Upper lobe of left lung (tissue), 6 donors: Measurements from ENCODE around the gene ABAT. TPM values are rescaled to one million over a fixed set of nuclear protein-coding genes. Genes with fewer than 3 reads are reported as not detected.
A peak's percentile ranks its signal among the peaks of the same experiment; 100 is the strongest.

Source experiments
- ATAC-seq, 2 donors: fragments of 200-7000 bp; cut with Tn5 transposase; one replicate each; pipeline ENCODE4 v1.9.1; 2022; ENCODE audit warnings: mild to moderate bottlenecking in 2 of 2, moderate library complexity in 2 of 2; ENCODE audit not compliant: low FRiP score in 2 of 2
- DNase-seq, 2 donors: peaks; one replicate each; pipeline ENCODE4 v3.0.0-alpha.2; 2019 to 2020
- H3K27ac ChIP-seq, 4 donors: fragments of 200-600 bp; sonication (generic); one replicate each; pipeline ENCODE4 v1.5.1; 2016 to 2019
- H3K27me3 ChIP-seq, 4 donors: fragments of 200-600 bp; sonication (generic); one replicate each; pipeline ENCODE4 v1.5.1; 2017 to 2019
- H3K36me3 ChIP-seq, 4 donors: fragments of 200-600 bp; sonication (generic); one replicate each; pipeline ENCODE4 v1.5.1; 2016 to 2019
- H3K4me1 ChIP-seq, 4 donors: fragments of 200-600 bp; sonication (generic); one replicate each; pipeline ENCODE4 v1.5.1; 2018 to 2019
- H3K4me3 ChIP-seq, 4 donors: fragments of 200-600 bp; sonication (generic); one replicate each; pipeline ENCODE4 v1.5.1; 2017 to 2019; ENCODE audit warnings: mild to moderate bottlenecking in 2 of 4, moderate library complexity in 1 of 4
- H3K9me3 ChIP-seq, 4 donors: fragments of 200-600 bp; sonication (generic); one replicate each; pipeline ENCODE4 v1.5.1; 2018 to 2019
- CTCF ChIP-seq, 6 experiments: fragments of 450-650 bp in 4 of 6; fragments of 200-600 bp in 2 of 6; sonication (generic) in 2 of 6; IDR thresholded peaks; one replicate each; pipeline ENCODE4 v1.5.1; 2016 to 2019; ENCODE audit warnings: antibody characterized with exemption in 6 of 6
- EP300 ChIP-seq, 4 donors: sonication (generic); formaldehyde crosslinking; IDR thresholded peaks; one replicate each; pipeline ENCODE4 v1.5.1; 2017; ENCODE audit warnings: antibody characterized with exemption in 4 of 4, control low read depth in 2 of 4
- POLR2A ChIP-seq, 4 donors: fragments of 450-650 bp; IDR thresholded peaks; one replicate each; pipeline ENCODE4 v1.5.1; 2016 to 2017; ENCODE audit warnings: antibody characterized with exemption in 4 of 4, mild to moderate bottlenecking in 2 of 4
- POLR2AphosphoS5 ChIP-seq, 2 donors: sonication (generic); formaldehyde crosslinking; IDR thresholded peaks; one replicate each; pipeline ENCODE4 v1.5.1; 2017; ENCODE audit warnings: antibody characterized with exemption in 2 of 2
- WGBS, 2 donors: methylation state at CpG; one replicate each; pipeline ENCODE4 v1.1.5; 2017 to 2018; 5-methylcytosine and 5-hydroxymethylcytosine counted together
- total RNA-seq, 6 donors: library from RNA; depleted of rRNA in 4 of 6; stranded (reverse); fragments of >200 nt in 4 of 6; gene quantifications; one replicate each; pipeline versions ENCODE4 v1.1.0 to v1.2.1, GENCODE V29; 2016 to 2021
- donor health status: DM: no; HTN: no; CAD: no; lungs with moderate emphysema.
- donor health status: DM: no; HTN: yes; CAD: no; lungs with severe emphysema.

The ABAT gene
- total RNA-seq, 6 donors from 2014 or later, result 4.7 to 22.0 (median 9.1) TPM

- WGBS, 2 donors, result 100% methylated on average over 1 of the region's 1 CpG
- ATAC-seq, result peak; percentile 30 to 77
- Histone ChIP-seq H3K4me3 (no peak overlapping the region), H3K9me3 (no peaks in the 10 kb centered on the region), H3K36me3 (no peaks in the 10 kb centered on the region), H3K27ac (no peak overlapping the region), H3K27me3 (no peaks in the 10 kb centered on the region), H3K4me1 (no peaks in the 10 kb centered on the region)
- TF ChIP-seq EP300 (IDR thresholded peaks at IDR 0.05), result no peak
- TF ChIP-seq CTCF (IDR thresholded peaks at IDR 0.05), result peak in 4 of 6 experiments; percentile 23 to 52 (median 36)
- peak in 1 of 2 donors; percentile 53 for DNase-seq
These were observed 19.2 kb upstream of the ABAT start for GRCh38 chr16:8655184-8655717.

GRCh38 chr16:8656376-8656775 lies 18.0 kb upstream of the ABAT start:
- Histone ChIP-seq H3K9me3 (no peaks in the 10 kb centered on the region), H3K4me3 (no peak overlapping the region), H3K4me1 (no peaks in the 10 kb centered on the region), H3K27ac (no peak overlapping the region), H3K36me3 (no peaks in the 10 kb centered on the region), H3K27me3 (no peaks in the 10 kb centered on the region)
- WGBS, 2 donors, result 52 to 61% methylated on average over 3 of the region's 3 CpGs
- TF ChIP-seq EP300 (IDR thresholded peaks at IDR 0.05) (no peak), CTCF (IDR thresholded peaks at IDR 0.05) (no peak), POLR2AphosphoS5 (IDR thresholded peaks at IDR 0.05) (no peak)
- ATAC-seq (no peak), DNase-seq (no peak)

- H3K4me1 ChIP-seq, result no peaks in the 10 kb centered on the region
- no peaks in the 10 kb centered on the region for H3K9me3 ChIP-seq
- peak; percentile 63 to 68 for ATAC-seq
- WGBS, 2 donors, result 29 to 32% methylated on average over 6 to 12 of the region's 13 CpGs
- no peaks in the 10 kb centered on the region for H3K27me3 ChIP-seq
- H3K36me3 ChIP-seq, result peaks cover 0 to 15% (median 6%) of the 10 kb centered on the region in 4 donors
- H3K27ac ChIP-seq, result no peak overlapping the region
- TF ChIP-seq EP300 (IDR thresholded peaks at IDR 0.05), result no peak
- TF ChIP-seq CTCF (IDR thresholded peaks at IDR 0.05), result peak in 5 of 6 experiments; percentile 47 to 82 (median 69)
- peak in 1 of 2 donors; percentile 44 for DNase-seq
- H3K4me3 ChIP-seq, result no peak overlapping the region
These were observed 13.5 kb upstream of the ABAT start for GRCh38 chr16:8660841-8661301.

- no peaks in the 10 kb centered on the region for H3K9me3 ChIP-seq
- H3K27me3 ChIP-seq, result no peaks in the 10 kb centered on the region
- H3K27ac ChIP-seq, result no peak overlapping the region
- ATAC-seq (no peak), DNase-seq (no peak)
- no peaks in the 10 kb centered on the region for H3K4me1 ChIP-seq
- TF ChIP-seq POLR2A (IDR thresholded peaks at IDR 0.05), result no peak
- TF ChIP-seq EP300 (IDR thresholded peaks at IDR 0.05), result no peak
- no peak for TF ChIP-seq POLR2AphosphoS5 (IDR thresholded peaks at IDR 0.05)
- no peak for TF ChIP-seq CTCF (IDR thresholded peaks at IDR 0.05)
- H3K4me3 ChIP-seq, result no peak overlapping the region
- peaks cover 0 to 17% (median 7%) of the 10 kb centered on the region in 4 donors for H3K36me3 ChIP-seq
- WGBS, 2 donors, result 77 to 87% methylated on average over 5 of the region's 5 CpGs
These were observed 12.7 kb upstream of the ABAT start for GRCh38 chr16:8661703-8662102.
